ENCODE measurements around the gene GATAD2A. TPM values are rescaled to one million over a fixed set of nuclear protein-coding genes. Genes with fewer than 3 reads are reported as not detected.

Gene GATAD2A
- total RNA-seq, 2 donors from 2014 or later, result 27.7 to 32.9 TPM

GRCh38 chr19:19475849-19476828 is 70.7 kb downstream of the GATAD2A start:
- no peak for DNase-seq (ENCODE audit: low spot score)
- Histone ChIP-seq H3K27ac (no peak overlapping the region), H3K4me1 (peaks cover 0 to 11% of the 10 kb centered on the region in 2 donors), H3K4me3 (no peak overlapping the region), H3K27me3 (no peaks in the 10 kb centered on the region), H3K9me3 (no peaks in the 10 kb centered on the region), H3K36me3 (no peaks in the 10 kb centered on the region)
- TF ChIP-seq CTCF (IDR thresholded peaks at IDR 0.05), result peak in 1 of 2 donors; percentile 49

GRCh38 chr19:19477705-19478383 is 72.4 kb downstream of the GATAD2A start:
- H3K27me3 ChIP-seq, result no peaks in the 10 kb centered on the region
- no peaks in the 10 kb centered on the region for H3K9me3 ChIP-seq
- H3K4me3 ChIP-seq, result no peak overlapping the region
- H3K27ac ChIP-seq, result no peak overlapping the region
- H3K36me3 ChIP-seq, result no peaks in the 10 kb centered on the region
- TF ChIP-seq CTCF (IDR thresholded peaks at IDR 0.05), result no peak
- H3K4me1 ChIP-seq, result peaks cover 0 to 10% of the 10 kb centered on the region in 2 donors
- DNase-seq (ENCODE audit: low spot score), result no peak

- Histone ChIP-seq H3K36me3 (no peaks in the 10 kb centered on the region), H3K9me3 (no peaks in the 10 kb centered on the region), H3K27me3 (no peaks in the 10 kb centered on the region), H3K4me3 (no peak overlapping the region), H3K27ac (no peak overlapping the region), H3K4me1 (peaks cover 0 to 23% of the 10 kb centered on the region in 2 donors)
- no peak for DNase-seq (ENCODE audit: low spot score)
- TF ChIP-seq CTCF (IDR thresholded peaks at IDR 0.05), result no peak
Observed at GRCh38 chr19:19480688-19481087, 75.2 kb downstream of the GATAD2A start.

- no peak for TF ChIP-seq CTCF (IDR thresholded peaks at IDR 0.05)
- DNase-seq (ENCODE audit: low spot score), result no peak
Observed at GRCh38 chr19:19482809-19483596, 77.5 kb downstream of the GATAD2A start.

GRCh38 chr19:19485161-19485997 is 79.9 kb downstream of the GATAD2A start:
- H3K27ac ChIP-seq, result no peak overlapping the region
- no peak for TF ChIP-seq CTCF (IDR thresholded peaks at IDR 0.05)

More at GRCh38 chr19:19482809-19483596, 77.5 kb downstream of the GATAD2A start:
- Histone ChIP-seq H3K27ac (no peak overlapping the region), H3K9me3 (no peaks in the 10 kb centered on the region), H3K4me3 (no peak overlapping the region), H3K27me3 (no peaks in the 10 kb centered on the region), H3K4me1 (peaks cover 0 to 39% of the 10 kb centered on the region in 2 donors), H3K36me3 (no peaks in the 10 kb centered on the region)

More at GRCh38 chr19:19485161-19485997, 79.9 kb downstream of the GATAD2A start:
- no peaks in the 10 kb centered on the region for H3K27me3 ChIP-seq
- DNase-seq (ENCODE audit: low spot score), result no peak
- no peak overlapping the region for H3K4me3 ChIP-seq
- no peaks in the 10 kb centered on the region for H3K9me3 ChIP-seq
- no peaks in the 10 kb centered on the region for H3K36me3 ChIP-seq
- peaks cover 0 to 63% of the 10 kb centered on the region in 2 donors for H3K4me1 ChIP-seq
